HPDE6-E6E7 (cell line): ENCODE data around the gene GRID1.
"Not testable (repeated sequence)": the region's sequence is repeated elsewhere in the genome, so short reads cannot be mapped to it uniquely, and the experiment has no call there.

Experiments
- DNase-seq: peaks from one replicate; pipeline ENCODE4 v3.0.0; 2011; ENCODE audit warnings: missing footprints; ENCODE audit errors: extremely low spot score

The GRID1 gene

GRCh38 chr10:86083664-86084175 lies 282.9 kb downstream of the GRID1 start:
- DNase-seq, result no peak

GRCh38 chr10:86083206-86083605 lies 283.4 kb downstream of the GRID1 start:
- DNase-seq, result no peak

DNA sequence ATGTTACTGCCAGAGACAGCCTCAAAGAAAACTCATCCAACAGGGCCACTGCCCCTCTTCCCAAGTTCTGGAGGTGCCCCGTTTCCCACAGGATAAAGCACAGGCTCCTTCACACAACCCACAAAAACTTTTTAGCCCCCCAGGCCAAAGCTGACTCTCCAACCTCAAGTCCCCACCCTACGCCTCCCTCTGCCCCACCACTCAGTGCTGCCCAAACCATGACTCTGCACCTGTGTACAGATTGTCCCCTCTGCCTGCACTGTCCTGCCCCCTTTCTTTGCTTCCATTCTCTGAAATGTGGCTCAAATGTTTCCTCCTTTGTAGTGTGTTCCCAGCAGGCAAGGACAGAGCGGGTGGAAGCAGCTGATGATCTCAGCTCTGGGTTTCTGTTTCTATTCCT lies 284.0 kb downstream of the GRID1 start:
- no peak for DNase-seq

- no peak for DNase-seq
Observed at GRCh38 chr10:86079088-86079487, 287.5 kb downstream of the GRID1 start.

DNA sequence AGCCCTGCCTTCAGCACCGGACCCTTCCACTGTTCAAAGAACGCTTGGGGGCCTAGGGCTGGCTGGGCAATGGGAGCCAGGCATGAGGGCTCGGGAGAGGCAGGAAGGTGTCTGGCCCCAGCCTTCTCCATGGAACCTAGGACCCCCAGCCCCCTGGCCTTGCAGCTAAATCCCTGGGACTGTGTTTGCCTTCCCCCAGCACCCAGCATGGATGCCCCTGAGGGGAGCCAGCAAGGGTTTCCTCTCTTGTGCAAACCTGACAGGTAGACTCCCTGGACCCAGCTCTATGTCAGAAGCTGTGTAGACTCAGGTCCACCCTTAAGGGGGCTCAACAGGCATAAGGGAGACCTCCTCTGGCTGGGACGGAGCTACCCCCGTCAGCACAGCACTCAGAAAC lies 288.0 kb downstream of the GRID1 start:
- DNase-seq, result no peak

GRCh38 chr10:86077871-86078638 lies 288.5 kb downstream of the GRID1 start:
- no peak for DNase-seq

DNA sequence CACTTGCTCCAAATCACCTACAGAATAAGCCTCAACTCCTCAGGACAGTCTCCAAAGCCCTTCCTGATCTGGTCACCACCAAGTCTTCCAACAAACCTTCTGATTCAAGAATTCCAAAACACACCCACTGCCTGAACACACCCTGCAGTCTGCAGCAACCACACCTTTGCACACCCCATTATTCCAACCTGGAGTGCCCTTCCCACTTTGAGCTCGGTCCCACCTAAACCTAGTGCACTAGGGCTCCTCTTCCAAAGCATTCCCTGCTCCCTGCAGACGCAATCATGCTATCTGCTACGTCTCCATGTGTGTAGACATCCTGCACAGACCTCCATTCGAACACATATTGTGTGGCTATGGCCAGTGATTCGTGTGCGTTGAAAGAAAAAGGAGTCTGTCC lies 289.3 kb downstream of the GRID1 start:
- no peak for DNase-seq

DNA sequence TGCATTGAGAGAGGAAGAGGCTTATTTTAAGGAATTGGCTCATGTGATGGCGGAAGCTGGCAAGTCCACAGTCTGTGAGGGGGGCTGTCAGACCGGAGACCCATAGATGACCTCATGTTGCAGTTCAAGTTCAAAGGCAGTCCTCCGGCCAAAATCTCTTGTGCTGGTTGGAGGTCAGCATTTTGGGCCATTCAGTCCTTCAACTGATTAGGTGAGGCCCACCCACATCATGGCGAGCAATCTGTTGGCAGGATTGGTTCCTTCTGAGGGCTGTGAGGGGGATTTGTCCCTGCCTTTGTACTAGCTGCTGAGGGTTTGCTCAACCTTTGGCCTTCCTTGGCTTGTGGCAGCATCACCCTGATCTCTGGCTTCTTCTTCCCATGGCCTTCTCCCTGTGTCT lies 290.1 kb downstream of the GRID1 start:
- DNase-seq, result not testable (repeated sequence)

- DNase-seq, result no peak
Observed at GRCh38 chr10:86075512-86075911, 291.1 kb downstream of the GRID1 start.

GRCh38 chr10:86074294-86074693 lies 292.3 kb downstream of the GRID1 start:
- DNase-seq, result no peak

- DNase-seq, result no peak
Observed at GRCh38 chr10:86073199-86073977, 293.2 kb downstream of the GRID1 start.

GRCh38 chr10:86072413-86072812 lies 294.2 kb downstream of the GRID1 start:
- no peak for DNase-seq

GRCh38 chr10:86071758-86072157 lies 294.8 kb downstream of the GRID1 start:
- DNase-seq, result no peak

GRCh38 chr10:86071145-86071544 lies 295.4 kb downstream of the GRID1 start:
- DNase-seq, result no peak

DNA sequence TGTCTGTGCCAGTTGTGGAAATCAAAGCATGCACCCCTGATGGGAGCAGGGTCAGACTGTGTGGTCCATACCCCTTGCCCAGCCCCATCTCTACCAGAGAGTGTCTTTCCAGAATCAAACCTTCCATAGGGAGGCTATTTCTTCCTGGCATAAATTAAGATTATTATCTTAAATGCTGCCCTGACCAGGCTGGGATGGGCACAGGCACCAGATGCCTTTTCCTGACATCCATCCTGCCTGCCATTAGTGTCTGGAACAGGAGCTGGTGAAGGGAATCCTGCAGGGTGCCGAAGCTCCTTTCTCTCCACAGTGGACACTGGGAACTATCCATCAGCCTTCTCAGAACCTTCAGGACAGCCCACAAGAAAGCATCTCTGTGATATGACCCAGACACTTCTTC lies 296.3 kb downstream of the GRID1 start:
- no peak for DNase-seq

DNA sequence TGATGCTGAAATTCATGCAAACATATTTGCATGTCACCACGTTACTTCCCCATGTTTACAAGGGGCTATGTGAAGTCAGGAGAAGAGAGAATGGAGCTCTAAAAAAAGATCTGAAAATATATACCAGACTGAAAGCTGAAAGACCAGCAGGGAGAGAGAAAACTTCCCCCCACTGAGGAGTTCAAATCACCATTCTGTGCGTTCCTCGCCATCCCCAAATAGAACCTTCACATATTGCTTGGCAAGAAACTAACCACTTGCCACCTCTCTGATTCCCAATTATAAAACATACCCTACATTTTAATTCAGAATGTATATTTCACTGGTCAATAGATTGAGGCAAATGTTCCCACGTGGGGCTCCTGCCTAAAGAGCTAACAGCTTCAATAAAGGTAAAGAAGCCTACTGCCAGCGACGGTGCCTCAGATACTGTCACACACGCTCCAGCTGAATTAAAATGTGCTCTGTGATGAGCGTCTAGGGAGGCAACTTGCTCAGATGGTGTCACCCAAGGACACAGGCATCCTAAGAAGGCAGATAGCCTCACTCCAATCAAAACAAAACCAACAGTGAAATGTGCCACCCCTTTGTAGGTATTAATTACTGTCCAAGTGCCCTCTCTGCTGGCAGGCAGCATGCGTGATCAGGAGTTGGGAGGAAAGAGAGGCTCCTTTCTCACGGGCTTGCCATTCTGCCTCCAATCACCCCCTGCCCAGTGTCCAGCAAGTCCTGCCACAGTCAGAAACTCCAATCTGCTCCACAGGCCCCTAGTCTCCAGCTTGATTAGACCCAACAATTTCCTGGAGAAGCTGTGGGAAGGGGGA lies 298.2 kb downstream of the GRID1 start:
- no peak for DNase-seq

DNA sequence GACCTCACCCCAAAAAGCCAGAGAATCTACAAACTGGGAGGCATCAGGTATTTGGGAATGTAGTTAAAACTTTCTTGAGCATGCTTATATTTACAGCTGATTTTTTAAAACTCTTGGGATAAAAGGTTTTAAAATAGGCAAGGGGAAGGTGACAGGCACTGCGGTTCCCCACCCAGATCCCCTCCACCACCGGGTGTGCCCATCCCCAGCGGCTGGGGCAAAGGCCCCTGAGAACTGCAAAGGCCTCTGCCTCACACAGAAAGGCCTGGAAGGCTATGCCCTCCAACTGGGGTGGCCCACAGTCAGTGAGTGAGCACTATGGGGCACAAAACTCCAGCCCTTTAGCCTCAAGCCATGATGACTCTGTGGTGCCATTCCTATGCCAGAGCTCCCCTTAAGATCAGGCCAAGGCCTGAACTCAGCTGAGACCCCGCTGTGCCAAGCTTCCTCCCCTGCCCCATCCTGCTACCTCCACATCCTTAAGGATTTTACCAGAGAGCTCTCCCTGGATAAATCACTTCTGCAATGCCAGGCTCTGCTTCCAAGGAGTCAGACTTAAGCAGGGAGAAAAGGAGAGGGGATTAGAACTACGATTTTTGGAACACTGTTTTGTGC lies 299.1 kb downstream of the GRID1 start:
- no peak for DNase-seq

DNA sequence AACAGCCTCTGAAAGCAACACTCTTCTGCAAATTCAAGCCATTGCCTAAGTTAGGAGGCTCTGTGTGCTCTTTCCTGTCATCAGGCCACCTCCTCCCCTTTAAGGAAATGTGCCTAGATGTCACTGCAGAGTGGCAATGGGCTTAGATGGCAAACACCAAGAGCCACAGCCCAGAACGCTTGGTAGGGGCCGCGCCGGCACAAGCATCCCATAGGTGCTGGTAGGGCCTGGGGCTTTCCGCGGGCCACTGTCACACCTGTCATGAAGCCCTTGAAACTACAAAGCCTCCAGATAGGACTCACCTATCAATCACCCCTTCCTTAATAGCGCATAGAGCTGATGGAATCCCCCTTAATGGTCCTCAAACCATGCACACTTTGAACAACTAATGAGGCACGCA lies 299.9 kb downstream of the GRID1 start:
- no peak for DNase-seq

GRCh38 chr10:86065711-86066251 lies 300.8 kb downstream of the GRID1 start:
- DNase-seq, result no peak

DNA sequence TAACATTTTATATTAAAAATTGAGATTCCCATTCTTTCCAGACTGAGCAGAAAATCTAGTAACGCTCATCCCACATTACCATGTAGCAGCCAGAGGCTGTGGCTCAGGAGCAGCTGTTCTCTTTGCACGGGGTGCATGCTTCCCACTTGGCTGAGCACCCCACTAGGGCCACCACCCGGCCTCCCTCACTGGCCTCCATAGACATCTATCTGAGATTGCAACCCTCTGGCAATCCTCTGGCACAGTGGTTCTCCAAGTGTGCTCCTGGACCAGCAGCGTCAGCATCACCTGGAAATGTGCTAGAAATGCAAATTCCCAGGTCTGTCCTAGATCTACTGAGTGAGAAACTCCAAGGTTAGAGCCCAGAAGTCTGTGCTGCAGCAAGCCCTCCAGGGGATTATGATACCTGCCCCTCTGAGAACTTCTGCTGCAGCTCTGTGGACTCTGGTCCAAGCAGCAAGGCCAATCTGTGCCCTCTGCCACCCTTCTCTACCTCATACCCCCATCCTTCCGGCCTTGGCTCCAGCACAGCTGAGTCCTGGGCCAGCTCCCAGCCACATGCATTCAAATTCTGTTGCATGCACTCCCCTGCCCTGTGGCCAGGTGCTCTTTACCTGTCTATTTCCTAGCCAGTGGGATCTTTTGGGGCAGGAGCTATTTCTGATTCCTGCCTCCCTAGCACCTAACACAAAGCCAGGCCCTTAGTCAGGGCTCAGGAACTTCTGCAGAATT lies 301.5 kb downstream of the GRID1 start:
- no peak for DNase-seq

GRCh38 chr10:86064219-86064618 lies 302.4 kb downstream of the GRID1 start:
- DNase-seq, result no peak
